NCI-H2081 (cell line): ENCODE data around the gene TRAPPC12.
"Not testable (repeated sequence)": the region's sequence is repeated elsewhere in the genome, so short reads cannot be mapped to it uniquely, and the experiment has no call there.

Experiments
- DNase-seq, 2 experiments: peaks; one replicate each; lab custom pipeline; 2025; lab: John Stamatoyannopoulos, UW

Gene TRAPPC12

GRCh38 chr2:3505771-3506170 is 126.3 kb downstream of the TRAPPC12 start:
- DNase-seq, result no peak

- DNase-seq, result no peak
These were observed 132.6 kb downstream of the TRAPPC12 start for GRCh38 chr2:3512086-3512485.

DNA sequence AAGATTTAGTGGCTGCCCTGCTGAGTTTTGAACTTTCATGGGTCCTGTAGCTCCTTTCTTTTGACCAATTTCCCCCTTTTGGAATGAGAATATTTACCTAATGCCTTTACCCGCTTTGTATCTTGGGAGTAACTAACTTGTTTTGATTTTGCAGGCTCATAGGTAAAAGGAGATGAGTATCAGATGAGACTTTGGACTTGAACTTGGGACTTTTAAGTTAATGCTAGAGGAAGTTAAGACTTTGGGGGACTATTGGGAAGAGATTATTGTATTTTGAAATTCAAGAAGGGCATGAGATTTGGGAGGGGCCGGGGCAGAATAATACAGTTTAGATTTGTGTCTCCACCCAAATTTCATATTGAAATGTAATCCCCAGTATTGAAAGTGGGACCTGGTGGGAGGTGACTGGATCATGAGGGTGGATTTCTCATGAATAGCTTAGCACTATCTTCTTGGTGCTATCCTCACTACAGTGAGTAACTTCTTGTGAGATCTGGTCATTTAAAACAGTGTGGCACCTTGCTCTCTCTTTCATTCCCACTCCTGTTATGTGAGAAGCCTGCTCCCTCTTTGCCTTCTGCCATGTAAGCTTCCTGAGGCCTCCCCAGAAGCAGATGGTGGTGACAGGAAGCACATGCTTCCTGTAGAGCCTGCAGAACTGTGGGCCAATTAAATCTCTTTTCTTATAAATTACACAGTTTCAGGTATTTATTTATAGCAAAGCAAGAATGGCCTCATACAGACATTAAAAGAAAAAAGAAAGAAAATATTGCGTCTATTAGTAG is 133.7 kb downstream of the TRAPPC12 start:
- DNase-seq, result no peak

DNA sequence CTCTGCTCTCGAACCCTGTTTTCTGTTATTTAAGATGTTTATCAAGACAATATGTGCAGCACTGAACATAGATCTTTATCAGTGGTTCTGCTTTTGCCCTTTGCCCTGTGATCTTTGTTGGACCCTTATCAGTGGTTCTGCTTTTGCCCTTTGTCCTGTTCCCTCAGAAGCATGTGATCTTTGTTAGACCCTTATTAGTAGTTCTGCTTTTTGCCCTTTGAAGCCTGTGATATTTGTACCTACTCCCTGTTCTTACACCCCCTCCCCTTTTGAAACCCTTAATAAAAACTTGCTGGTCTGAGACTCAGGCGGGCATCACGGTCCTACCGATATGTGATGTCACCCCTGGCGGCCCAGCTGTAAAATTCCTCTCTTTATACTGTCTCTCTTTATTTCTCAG is 135.9 kb downstream of the TRAPPC12 start:
- not testable (repeated sequence) for DNase-seq

- no peak for DNase-seq
These were observed 137.3 kb downstream of the TRAPPC12 start for GRCh38 chr2:3516831-3517230.

DNA sequence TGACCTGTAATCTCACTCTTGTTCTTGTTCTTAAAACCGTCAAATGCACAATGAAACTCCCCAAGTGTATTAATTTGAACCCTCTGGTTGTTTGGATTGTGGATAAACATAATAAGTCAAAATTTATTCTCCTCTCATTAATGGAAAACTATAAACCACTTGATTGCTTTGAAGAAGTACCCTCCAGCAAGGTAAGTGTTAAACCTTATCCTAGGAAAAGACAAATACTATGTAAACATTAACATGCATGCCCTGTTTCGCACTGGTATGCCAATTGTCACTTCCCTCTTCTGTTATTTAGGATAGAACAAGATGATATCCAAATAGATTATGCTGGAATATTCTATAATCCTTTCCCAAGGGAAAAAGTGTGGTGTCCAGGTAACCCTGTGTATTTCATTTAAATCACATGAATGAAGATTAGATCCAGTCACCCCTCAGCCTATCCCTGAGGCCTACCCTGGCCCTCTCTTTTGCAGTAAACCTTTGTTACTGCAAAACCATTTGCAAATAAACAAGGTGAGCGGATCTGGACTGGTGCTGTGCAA is 138.5 kb downstream of the TRAPPC12 start:
- DNase-seq, result no peak

- DNase-seq, result peak; percentile 97 to 99
These were observed 139.2 kb downstream of the TRAPPC12 start for GRCh38 chr2:3518496-3519254.

GRCh38 chr2:3519255-3520205 is 140.0 kb downstream of the TRAPPC12 start, which contains the start of gene ADI1:
Gene ADI1, minus strand, starts transcription at chr2:3519531. Its CDS starts 44 bp downstream, at chr2:3519487.
- DNase-seq, result peak; percentile 77 to 81

- no peak for DNase-seq
These were observed 141.1 kb downstream of the TRAPPC12 start for GRCh38 chr2:3520591-3520990.

- no peak for DNase-seq
These were observed 143.5 kb downstream of the TRAPPC12 start for GRCh38 chr2:3522961-3523421.

GRCh38 chr2:3523551-3524041 is 144.1 kb downstream of the TRAPPC12 start:
- DNase-seq, result no peak

- no peak for DNase-seq
These were observed 147.4 kb downstream of the TRAPPC12 start for GRCh38 chr2:3526871-3527270.

DNA sequence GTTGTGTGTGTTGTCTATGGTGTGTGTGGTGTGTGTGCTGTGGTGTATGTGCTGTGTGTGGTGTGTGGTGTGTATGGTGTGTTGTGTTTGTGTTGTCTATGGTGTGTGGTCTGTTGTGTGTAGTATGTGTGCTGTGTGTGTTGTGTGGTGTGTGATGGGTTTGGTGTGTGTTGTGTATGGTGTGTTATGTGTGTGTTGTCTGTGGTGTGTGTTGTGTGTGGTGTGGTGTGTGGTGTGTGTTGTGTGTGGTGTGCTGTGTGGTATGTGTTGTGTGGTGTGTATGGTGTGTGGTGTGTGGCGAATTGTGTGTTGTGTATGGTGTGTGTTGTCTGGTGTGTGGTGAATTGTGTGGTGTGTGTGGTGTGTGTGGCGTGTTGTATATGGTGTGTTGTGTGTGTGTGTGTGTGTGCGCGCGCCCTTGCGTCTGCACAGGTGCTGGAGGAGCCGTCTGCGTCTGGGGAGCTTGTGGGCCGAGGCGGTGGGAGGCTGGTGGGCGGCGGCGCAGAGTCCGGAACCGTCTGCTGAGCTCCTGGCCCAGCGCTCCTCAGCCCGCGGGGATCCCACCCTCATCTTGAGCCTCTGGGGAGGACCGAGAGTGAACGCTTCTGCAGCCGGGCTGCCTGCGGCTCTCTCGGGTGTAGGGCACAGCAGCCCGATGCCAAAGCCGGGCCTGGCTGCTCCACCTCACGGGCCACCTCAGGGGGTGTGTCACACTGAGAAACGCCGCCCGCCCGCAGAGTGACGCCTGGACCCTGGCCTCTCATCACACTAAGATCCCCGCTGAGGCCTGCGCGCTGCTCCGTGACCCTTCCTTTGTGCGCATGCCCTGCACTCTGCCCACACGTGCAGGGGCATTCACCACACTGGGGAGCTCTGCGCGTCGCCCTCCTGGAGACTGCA is 148.6 kb downstream of the TRAPPC12 start:
- DNase-seq, result no peak
